HG03558 (cell line): ENCODE measurements around the gene SYNGR3.

ENCODE experiments used
- ATAC-seq: cut with Tn5 transposase; IDR thresholded peaks from one replicate; pipeline ENCODE4 v1.9.1; 2021; ENCODE audit warnings: moderate number of reproducible peaks; ENCODE audit not compliant: unreplicated experiment; ENCODE audit errors: extremely low read depth

The SYNGR3 gene

GRCh38 chr16:2037115-2037514 is 47.3 kb downstream of the SYNGR3 start:
- no peak for ATAC-seq

GRCh38 chr16:2037647-2038381 is 48.0 kb downstream of the SYNGR3 start:
- ATAC-seq, result no peak

- ATAC-seq, result no peak
These were observed 48.8 kb downstream of the SYNGR3 start for GRCh38 chr16:2038382-2039231.

GRCh38 chr16:2039274-2040031 is 49.7 kb downstream of the SYNGR3 start:
- ATAC-seq, result no peak

- no peak for ATAC-seq
These were observed 50.4 kb downstream of the SYNGR3 start for GRCh38 chr16:2040041-2040786.

- no peak for ATAC-seq
These were observed 51.2 kb downstream of the SYNGR3 start for GRCh38 chr16:2040787-2041522.

- no peak for ATAC-seq
These were observed 52.6 kb downstream of the SYNGR3 start for GRCh38 chr16:2042171-2042985.

GRCh38 chr16:2042986-2043666 is 53.4 kb downstream of the SYNGR3 start:
- no peak for ATAC-seq
